Neuronal stem cell (in vitro differentiated cells): ENCODE results near the gene BPI.

Experiments
- DNase-seq: peaks from one replicate; pipeline ENCODE4 v3.0.0-alpha.2; 2013; ENCODE audit warnings: low spot score
- H2AFZ ChIP-seq: one replicate; pipeline ENCODE4 v1.6.1; 2013; ENCODE audit warnings: mild to moderate bottlenecking, low read length, inconsistent platforms
- H2AK5ac ChIP-seq: 2 replicates; pipeline ENCODE4 v1.6.1; 2013; ENCODE audit warnings: low read depth, mild to moderate bottlenecking, inconsistent platforms, low read length, moderate library complexity, mixed read lengths
- H2BK120ac ChIP-seq: 2 replicates; pipeline ENCODE4 v1.6.1; 2013; ENCODE audit warnings: low read depth, mild to moderate bottlenecking, inconsistent platforms, low read length, moderate library complexity, mixed read lengths
- H2BK12ac ChIP-seq: one replicate; pipeline ENCODE4 v1.6.1; 2013; ENCODE audit warnings: low read length, inconsistent platforms
- H2BK15ac ChIP-seq: 2 replicates; pipeline ENCODE4 v1.6.1; 2013; ENCODE audit warnings: mild to moderate bottlenecking, low read length, inconsistent platforms, mixed read lengths
- H2BK5ac ChIP-seq: one replicate; pipeline ENCODE4 v1.6.1; 2013; ENCODE audit warnings: inconsistent platforms, mild to moderate bottlenecking, low read length, moderate library complexity
- H3K14ac ChIP-seq: one replicate; pipeline ENCODE4 v1.6.1; 2013; ENCODE audit warnings: low read length, inconsistent platforms
- H3K18ac ChIP-seq: 2 replicates; pipeline ENCODE4 v1.6.1; 2013; ENCODE audit warnings: low read length, inconsistent platforms
- H3K23ac ChIP-seq: 2 replicates; pipeline ENCODE4 v1.6.1; 2013; ENCODE audit warnings: low read depth, mild to moderate bottlenecking, mixed read lengths, low read length, inconsistent platforms; ENCODE audit not compliant: poor library complexity
- H3K27ac ChIP-seq: replicated peaks from 3 replicates; pipeline ENCODE4 v1.5.1; 2013; ENCODE audit warnings: low read length, inconsistent platforms
- H3K27me3 ChIP-seq, 3 experiments: 2 replicates each; pipeline ENCODE4 v1.6.1; 2013; ENCODE audit warnings: low read length in 3 of 3, mild to moderate bottlenecking in 2 of 3, inconsistent platforms in 1 of 3, low read depth in 1 of 3, mixed read lengths in 1 of 3, moderate library complexity in 1 of 3; ENCODE audit not compliant: control insufficient read depth in 3 of 3, insufficient read depth in 3 of 3
- H3K36me3 ChIP-seq, 2 donors: replicated peaks in 1 of 2; 2 replicates each; pipeline ENCODE4 v1.6.1; 2013; ENCODE audit warnings: low read length in 2 of 2; ENCODE audit not compliant: control insufficient read depth in 2 of 2, insufficient read depth in 2 of 2
- H3K4ac ChIP-seq: 2 replicates; pipeline ENCODE4 v1.6.1; 2013; ENCODE audit warnings: inconsistent platforms, mild to moderate bottlenecking, low read length, moderate library complexity
- H3K4me1 ChIP-seq, 2 donors: 1 replicate in 1 of 2; 2 replicates in 1 of 2; pipeline ENCODE4 v1.6.1; 2013; ENCODE audit warnings: low read length in 2 of 2, low read depth in 1 of 2; ENCODE audit not compliant: control insufficient read depth in 2 of 2, insufficient read depth in 1 of 2
- H3K4me2 ChIP-seq: one replicate; pipeline ENCODE4 v1.6.1; 2013; ENCODE audit warnings: mild to moderate bottlenecking, low read length, inconsistent platforms; ENCODE audit not compliant: insufficient read depth, poor library complexity, severe bottlenecking
- H3K4me3 ChIP-seq, 2 donors: 2 replicates each; pipeline ENCODE4 v1.5.1; 2013; ENCODE audit warnings: low read length in 2 of 2, mild to moderate bottlenecking in 2 of 2, inconsistent platforms in 1 of 2, moderate library complexity in 1 of 2
- H3K79me1 ChIP-seq: one replicate; pipeline ENCODE4 v1.6.1; 2013; ENCODE audit warnings: low read depth, mild to moderate bottlenecking, inconsistent platforms, low read length, moderate library complexity
- H3K9ac ChIP-seq: one replicate; pipeline ENCODE4 v1.6.1; 2013; ENCODE audit warnings: mild to moderate bottlenecking, low read depth, low read length, inconsistent platforms; ENCODE audit not compliant: poor library complexity
- H3K9me3 ChIP-seq, 2 donors: replicated peaks in 1 of 2; 2 replicates each; pipeline versions ENCODE3 to v1.6.1; 2013; ENCODE audit warnings: low read length in 2 of 2, mild to moderate bottlenecking in 2 of 2, inconsistent platforms in 1 of 2, low read depth in 1 of 2, mixed read lengths in 1 of 2, moderate library complexity in 1 of 2; ENCODE audit not compliant: control insufficient read depth in 2 of 2, insufficient read depth in 1 of 2
- H4K8ac ChIP-seq: one replicate; pipeline ENCODE4 v1.6.1; 2013; ENCODE audit warnings: low read depth, mild to moderate bottlenecking, inconsistent platforms, low read length, moderate library complexity
- H4K91ac ChIP-seq: one replicate; pipeline ENCODE4 v1.6.1; 2013; ENCODE audit warnings: low read length, low read depth, mild to moderate bottlenecking, inconsistent platforms; ENCODE audit not compliant: poor library complexity
- WGBS, 2 donors: extraction: QIAGEN DNeasy Blood & Tissue Kit; methylation state at CpG; one replicate each; pipeline ENCODE4 v1.1.7; 2013; ENCODE audit warnings: missing lambda C conversion rate in 2 of 2, mixed read lengths in 1 of 2; ENCODE audit not compliant: insufficient read length in 2 of 2, insufficient replicate concordance in 1 of 2; ENCODE audit errors: extremely low coverage in 2 of 2; 5-methylcytosine and 5-hydroxymethylcytosine counted together

The BPI gene

DNA sequence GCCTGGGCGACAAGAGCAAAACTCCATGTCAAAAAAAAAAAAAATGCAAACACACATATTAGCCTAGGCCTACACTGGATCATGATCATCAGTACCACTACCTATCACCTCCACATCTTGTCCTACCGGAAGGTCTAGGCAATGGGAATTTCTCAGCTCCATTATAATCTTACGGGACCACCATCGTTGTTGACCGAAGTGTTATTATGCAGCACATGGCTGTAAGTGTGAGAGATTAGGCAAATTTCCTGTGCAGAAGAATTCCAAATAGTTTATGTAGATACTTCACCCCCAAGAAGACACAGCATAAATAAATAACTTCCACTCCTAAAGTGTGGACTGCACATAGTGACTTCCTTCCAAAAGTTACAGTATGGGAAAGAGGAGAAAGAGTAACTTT lies 26.7 kb upstream of the BPI start:
- no peak overlapping the region for H3K4me2 ChIP-seq
- no peak overlapping the region for H3K18ac ChIP-seq
- no peak overlapping the region for H3K27ac ChIP-seq
- H2BK120ac ChIP-seq, result no peak overlapping the region
- no peak overlapping the region for H2AFZ ChIP-seq
- no peak overlapping the region for H4K8ac ChIP-seq
- no peaks in the 10 kb centered on the region for H3K27me3 ChIP-seq
- H2AK5ac ChIP-seq, result no peak overlapping the region
- WGBS, 2 donors, result no CpG with 5 or more reads among the region's 5 CpGs
- no peak overlapping the region for H3K23ac ChIP-seq
- no peak overlapping the region for H3K4me3 ChIP-seq
- H3K36me3 ChIP-seq, result no peaks in the 10 kb centered on the region
- DNase-seq, result no peak
- no peak overlapping the region for H2BK5ac ChIP-seq
- H3K9ac ChIP-seq, result no peak overlapping the region
- H2BK15ac ChIP-seq, result no peak overlapping the region
- no peaks in the 10 kb centered on the region for H3K79me1 ChIP-seq
- no peak overlapping the region for H3K14ac ChIP-seq
- peaks cover 0 to 5% of the 10 kb centered on the region in 2 donors for H3K4me1 ChIP-seq
- H3K4ac ChIP-seq, result no peak overlapping the region
- no peak overlapping the region for H4K91ac ChIP-seq
- H3K9me3 ChIP-seq, result peaks cover 0 to 2% of the 10 kb centered on the region in 2 donors
- H2BK12ac ChIP-seq, result no peak overlapping the region

DNA sequence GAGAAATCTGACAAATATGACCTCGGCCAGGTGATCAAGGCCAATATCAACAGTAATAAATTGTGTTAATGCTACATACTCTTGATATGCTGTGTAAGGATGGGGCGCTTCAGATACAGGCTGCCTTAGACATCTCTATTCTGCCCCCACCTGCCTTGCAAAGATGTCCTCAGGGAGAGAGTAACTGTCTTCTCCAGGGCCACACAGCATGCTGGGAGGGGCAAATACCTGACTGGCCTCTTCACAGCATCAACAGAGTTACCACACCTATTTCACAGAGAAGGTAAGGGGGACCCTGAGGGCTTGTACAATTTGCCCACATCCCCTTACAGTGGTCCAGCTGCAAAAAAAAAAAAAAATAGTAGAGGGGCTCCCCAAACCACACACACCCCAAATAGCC lies 26.3 kb upstream of the BPI start:
- Histone ChIP-seq H3K14ac (no peak overlapping the region), H2BK120ac (no peak overlapping the region), H2BK12ac (no peak overlapping the region), H2BK5ac (no peak overlapping the region), H3K9ac (no peak overlapping the region), H2AK5ac (no peak overlapping the region), H3K23ac (no peak overlapping the region), H3K4me3 (no peak overlapping the region), H3K79me1 (no peaks in the 10 kb centered on the region), H3K4ac (no peak overlapping the region), H3K4me2 (no peak overlapping the region), H3K36me3 (no peaks in the 10 kb centered on the region), H3K27me3 (no peaks in the 10 kb centered on the region), H3K27ac (no peak overlapping the region), H2BK15ac (no peak overlapping the region), H2AFZ (peak overlapping the region; percentile 69), H4K8ac (no peak overlapping the region), H3K18ac (no peak overlapping the region), H3K4me1 (peaks cover 0 to 5% of the 10 kb centered on the region in 2 donors), H4K91ac (no peak overlapping the region), H3K9me3 (peaks cover 0 to 2% of the 10 kb centered on the region in 2 donors)
- no CpG with 5 or more reads among the region's 2 CpGs for WGBS, 2 donors
- no peak for DNase-seq

DNA sequence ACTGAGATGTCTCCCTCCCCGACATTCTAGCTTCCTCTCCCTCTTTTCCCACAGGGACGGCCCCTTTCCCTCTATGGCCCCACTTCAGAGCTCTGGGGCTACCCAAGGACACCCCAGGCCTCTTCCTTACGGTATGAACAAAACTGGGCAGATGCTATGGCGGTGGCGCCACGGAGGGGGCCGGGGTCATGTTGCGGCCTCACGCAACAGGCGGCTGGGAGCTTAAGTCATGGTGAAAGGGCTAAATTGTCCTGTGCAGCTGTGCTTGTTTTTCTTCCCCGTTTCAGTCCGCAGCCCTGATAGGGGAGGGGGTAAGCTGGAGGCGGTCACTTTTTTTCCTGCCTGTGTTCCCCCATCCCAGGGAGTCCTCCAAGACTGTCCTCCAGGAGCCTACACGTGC lies 25.8 kb upstream of the BPI start:
- no peak overlapping the region for H3K4me2 ChIP-seq
- H3K4me3 ChIP-seq, result no peak overlapping the region
- H3K27me3 ChIP-seq, result no peaks in the 10 kb centered on the region
- no peak overlapping the region for H4K91ac ChIP-seq
- no peak overlapping the region for H2BK5ac ChIP-seq
- H3K23ac ChIP-seq, result no peak overlapping the region
- H3K9me3 ChIP-seq, result peaks cover 0 to 2% of the 10 kb centered on the region in 2 donors
- no peak overlapping the region for H2AK5ac ChIP-seq
- H3K4ac ChIP-seq, result no peak overlapping the region
- no peak overlapping the region for H4K8ac ChIP-seq
- DNase-seq, result peak; percentile 32
- no peak overlapping the region for H3K18ac ChIP-seq
- no peak overlapping the region for H2BK12ac ChIP-seq
- H3K4me1 ChIP-seq, result peaks cover 0 to 5% of the 10 kb centered on the region in 2 donors
- H3K27ac ChIP-seq, result no peak overlapping the region
- H2AFZ ChIP-seq, result peak overlapping the region; percentile 69
- H3K36me3 ChIP-seq, result no peaks in the 10 kb centered on the region
- no peak overlapping the region for H2BK15ac ChIP-seq
- no peak overlapping the region for H3K9ac ChIP-seq
- H3K79me1 ChIP-seq, result no peaks in the 10 kb centered on the region
- no CpG with 5 or more reads among the region's 14 CpGs for WGBS, 2 donors
- no peak overlapping the region for H3K14ac ChIP-seq
- H2BK120ac ChIP-seq, result no peak overlapping the region

DNA sequence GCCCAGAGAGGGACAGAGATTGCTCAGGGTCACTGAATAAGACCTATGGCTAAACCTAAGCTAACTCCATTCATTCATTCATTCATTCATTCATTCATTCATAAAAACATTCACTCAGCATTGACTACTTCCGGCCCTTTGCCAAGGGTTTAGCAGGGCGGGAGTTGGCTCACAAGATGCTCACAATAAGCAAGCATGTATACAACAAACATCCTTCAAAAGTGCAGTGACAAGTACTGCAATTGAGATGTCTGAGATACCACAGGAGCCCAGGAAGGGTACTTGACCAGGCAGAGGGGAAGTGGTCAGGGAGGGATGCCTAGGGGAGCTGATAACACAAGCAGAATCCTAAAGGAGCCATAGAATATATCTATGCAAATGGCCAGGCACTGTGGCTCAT lies 25.2 kb upstream of the BPI start:
- Histone ChIP-seq H4K91ac (no peak overlapping the region), H2AFZ (no peak overlapping the region), H2AK5ac (no peak overlapping the region), H3K4me3 (no peak overlapping the region), H2BK12ac (no peak overlapping the region), H2BK120ac (no peak overlapping the region), H3K14ac (no peak overlapping the region), H3K36me3 (no peaks in the 10 kb centered on the region), H3K4ac (no peak overlapping the region), H2BK15ac (no peak overlapping the region), H3K79me1 (no peaks in the 10 kb centered on the region), H3K18ac (no peak overlapping the region), H3K9me3 (peaks cover 0 to 2% of the 10 kb centered on the region in 2 donors), H3K9ac (no peak overlapping the region), H4K8ac (no peak overlapping the region), H3K27ac (no peak overlapping the region), H3K23ac (no peak overlapping the region), H3K4me1 (peaks cover 0 to 5% of the 10 kb centered on the region in 2 donors), H3K4me2 (no peak overlapping the region), H2BK5ac (peak overlapping the region; percentile 60), H3K27me3 (no peaks in the 10 kb centered on the region)
- no CpG with 5 or more reads among the region's 2 CpGs for WGBS, 2 donors
- DNase-seq, result no peak
